Measurements from ENCODE around the gene ANKRD60.

ANKRD60 gene

GRCh38 chr20:58194175-58194791 is 34.2 kb downstream of the ANKRD60 start:
- no peak for DNase-seq (ENCODE audit: low read depth, low spot score)

- DNase-seq (ENCODE audit: low read depth, low spot score): no peak
Observed at GRCh38 chr20:58192567-58192966, 35.9 kb downstream of the ANKRD60 start.

- no peak for DNase-seq (ENCODE audit: low read depth, low spot score)
Observed at GRCh38 chr20:58192065-58192464, 36.4 kb downstream of the ANKRD60 start.

- DNase-seq (ENCODE audit: low read depth, low spot score): no peak
Observed at GRCh38 chr20:58188527-58188926, 39.9 kb downstream of the ANKRD60 start.

GRCh38 chr20:58184984-58185383 is 43.5 kb downstream of the ANKRD60 start:
- no peak for DNase-seq (ENCODE audit: low read depth, low spot score)

GRCh38 chr20:58184063-58184462 is 44.4 kb downstream of the ANKRD60 start:
- DNase-seq (ENCODE audit: low read depth, low spot score): no peak

GRCh38 chr20:58182521-58183140 is 45.8 kb downstream of the ANKRD60 start:
- DNase-seq (ENCODE audit: low read depth, low spot score): no peak

- DNase-seq (ENCODE audit: low read depth, low spot score): peak; percentile 31
Observed at GRCh38 chr20:58179432-58180099, 48.9 kb downstream of the ANKRD60 start.

GRCh38 chr20:58179083-58179431 is 49.4 kb downstream of the ANKRD60 start:
- DNase-seq (ENCODE audit: low read depth, low spot score): no peak

- DNase-seq (ENCODE audit: low read depth, low spot score): no peak
Observed at GRCh38 chr20:58177799-58178198, 50.7 kb downstream of the ANKRD60 start.

- DNase-seq (ENCODE audit: low read depth, low spot score): no peak
Observed at GRCh38 chr20:58175836-58176235, 52.6 kb downstream of the ANKRD60 start.

- no peak for DNase-seq (ENCODE audit: low read depth, low spot score)
Observed at GRCh38 chr20:58175425-58175824, 53.0 kb downstream of the ANKRD60 start.

- no peak for DNase-seq (ENCODE audit: low read depth, low spot score)
Observed at GRCh38 chr20:58174708-58175280, 53.7 kb downstream of the ANKRD60 start.

GRCh38 chr20:58173930-58174707 is 54.3 kb downstream of the ANKRD60 start:
- DNase-seq (ENCODE audit: low read depth, low spot score): no peak

GRCh38 chr20:58173091-58173490 is 55.4 kb downstream of the ANKRD60 start:
- no peak for DNase-seq (ENCODE audit: low read depth, low spot score)

- no peak for DNase-seq (ENCODE audit: low read depth, low spot score)
Observed at GRCh38 chr20:58171796-58172425, 56.5 kb downstream of the ANKRD60 start.

- no peak for DNase-seq (ENCODE audit: low read depth, low spot score)
Observed at GRCh38 chr20:58169450-58169849, 59.0 kb downstream of the ANKRD60 start.

- DNase-seq (ENCODE audit: low read depth, low spot score): no peak
Observed at GRCh38 chr20:58168843-58169242, 59.6 kb downstream of the ANKRD60 start.

GRCh38 chr20:58167759-58168158 is 60.7 kb downstream of the ANKRD60 start:
- DNase-seq (ENCODE audit: low read depth, low spot score): no peak

Measured in activated CD4-positive, CD25-positive, alpha-beta regulatory T cell treated with anti-CD3 and anti-CD28 coated beads, Interleukin-2, amount 50 U/mL, for 16 hours (primary cell).